Measurements from ENCODE around the gene WDR37.

GRCh38 chr10:1022413-1022812 lies 33.8 kb upstream of the WDR37 start:
- TF ChIP-seq CTCF (optimal IDR thresholded peaks at IDR 0.05 in 1 of 3, IDR thresholded peaks at IDR 0.05 in 1 of 3, conservative IDR thresholded peaks at IDR 0.05 in 1 of 3; ENCODE audit: extremely low read depth in 1 of 3, insufficient read depth in 2 of 3, low read length in 3 of 3) (no peak), EZH2 (IDR thresholded peaks at IDR 0.05; ENCODE audit: low read length) (no peak)
